ENCODE measurements around the gene KCTD10. TPM values are rescaled to one million over a fixed set of nuclear protein-coding genes. Genes with fewer than 3 reads are reported as not detected.

Gene KCTD10
- total and polyA plus RNA-seq, 2 of the 13 experiments (the other 11 are each of a cell fraction or from before 2014, with no cell fraction given), result 6.9 to 25.4 TPM

- no peaks in the 10 kb centered on the region for H3K4me1 ChIP-seq (ENCODE audit: insufficient read depth, low read length)
- ChIA-PET CTCF (ENCODE audit: low intra/inter-chr PET ratio, low total read pairs) (no interaction called here), POLR2A (no interaction called here)
- 85% methylated on average over 5 of the region's 6 CpGs for WGBS (ENCODE audit: low lambda C conversion rate)
- H3K9me3 ChIP-seq (ENCODE audit: low read length), result no peaks in the 10 kb centered on the region
- no peak for ATAC-seq
- peaks cover 22 to 62% of the 10 kb centered on the region in 2 experiments; a peak in 4 of 5 replicates for H3K36me3 ChIP-seq (replicated peaks in 1 of 2; ENCODE audit: control insufficient read depth in 1 of 2, insufficient read depth in 2 of 2, low read length in 2 of 2)
- no peak overlapping the region for H3K4me2 ChIP-seq (ENCODE audit: low read depth, low read length)
- H3K4me3 ChIP-seq (replicated peaks in 1 of 3; ENCODE audit: insufficient read depth in 1 of 3, low read depth in 2 of 3, low read length in 3 of 3), result no peak overlapping the region
- no peak overlapping the region for H3K27ac ChIP-seq (ENCODE audit: extremely low read length, insufficient read depth, low read length)
- H3K79me2 ChIP-seq (ENCODE audit: insufficient read depth, low read length), result no peaks in the 10 kb centered on the region
- TF ChIP-seq ZFY (CRISPR knock-in tag; IDR thresholded peaks at IDR 0.05) (no peak), NFAT5 (CRISPR knock-in tag; IDR thresholded peaks at IDR 0.05) (no peak), ATF7-NPFF (CRISPR knock-in tag; IDR thresholded peaks at IDR 0.05; ENCODE audit: low read depth) (no peak), ZNF605 (CRISPR knock-in tag; IDR thresholded peaks at IDR 0.05) (no peak), SP4 (CRISPR knock-in tag; IDR thresholded peaks at IDR 0.05) (no peak), HIVEP1 (CRISPR knock-in tag; IDR thresholded peaks at IDR 0.05) (no peak), ZBTB7B (CRISPR knock-in tag; IDR thresholded peaks at IDR 0.05) (no peak), ZNF577 (CRISPR knock-in tag; IDR thresholded peaks at IDR 0.05; ENCODE audit: borderline replicate concordance, low read depth) (no peak), HDAC6 (IDR thresholded peaks at IDR 0.05; ENCODE audit: low read depth, low read length) (no peak)
- no peaks in the 10 kb centered on the region for H4K20me1 ChIP-seq (ENCODE audit: insufficient read depth, low read length)
- intact Hi-C loops (cut with micrococcal nuclease; ENCODE audit: unreplicated experiment) (no loop called here), in situ Hi-C loops (cut with HindIII; ENCODE audit: extremely low pct_ligation_motif_present, low pct_unique_long_range_greater_than_20kb) (no loop called here)
- H3K9ac ChIP-seq (ENCODE audit: insufficient read depth, low read depth, low read length), result no peak overlapping the region
- BruUV-seq (replicated peaks), result no TSS peak
- no peak for FAIRE-seq
- H2AFZ ChIP-seq (ENCODE audit: low read length), result no peak overlapping the region
- H3K27me3 ChIP-seq (ENCODE audit: control insufficient read depth in 1 of 2, insufficient read depth in 2 of 2, low read length in 2 of 2), result no peaks in the 10 kb centered on the region
- no peak for DNase-seq (ENCODE audit: low spot score)
Measured at GRCh38 chr12:109501299-109501698, 24.2 kb upstream of the KCTD10 start.

Data from HepG2 (cell line).